ENCODE data around the gene TPD52L1. TPM values are rescaled to one million over a fixed set of nuclear protein-coding genes. Genes with fewer than 3 reads are reported as not detected.

Gene TPD52L1
- total and polyA plus RNA-seq, 2 of the 13 experiments (the other 11 are each of a cell fraction or from before 2014, with no cell fraction given) = 0.49 to 0.53 TPM

DNA sequence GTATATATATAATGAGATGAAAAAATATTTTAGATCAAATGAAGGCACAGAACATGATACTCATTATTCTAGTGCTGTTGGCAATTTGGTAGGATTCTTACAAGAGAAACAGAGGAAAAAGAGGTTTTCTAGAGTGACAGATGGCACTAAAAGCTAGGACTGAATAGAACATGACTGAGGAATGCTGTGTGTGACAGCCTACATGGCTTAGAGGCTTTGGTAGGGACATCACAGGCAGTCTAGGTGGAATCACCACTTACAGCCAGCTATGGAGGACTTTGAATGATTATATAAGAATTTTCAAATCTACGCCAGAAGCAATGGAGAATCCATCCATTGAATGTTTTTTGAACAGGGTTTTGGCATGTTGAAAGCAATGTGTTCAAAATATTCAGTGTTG is 52.8 kb downstream of the TPD52L1 start:
- in situ Hi-C loops (cut with HindIII; ENCODE audit: extremely low pct_ligation_motif_present, low pct_unique_long_range_greater_than_20kb) (no loop called here), intact Hi-C loops (cut with micrococcal nuclease; ENCODE audit: unreplicated experiment) (no loop called here)
- ChIA-PET CTCF (ENCODE audit: low intra/inter-chr PET ratio, low total read pairs) (no interaction called here), POLR2A (no interaction called here)
- Histone ChIP-seq H3K9ac (ENCODE audit: insufficient read depth, low read depth, low read length) (no peak overlapping the region), H3K4me1 (ENCODE audit: insufficient read depth, low read length) (no peaks in the 10 kb centered on the region), H4K20me1 (ENCODE audit: insufficient read depth, low read length) (no peaks in the 10 kb centered on the region), H3K36me3 (replicated peaks in 1 of 2; ENCODE audit: control insufficient read depth in 1 of 2, insufficient read depth in 2 of 2, low read length in 2 of 2) (no peaks in the 10 kb centered on the region), H3K79me2 (ENCODE audit: insufficient read depth, low read length) (no peaks in the 10 kb centered on the region), H3K4me2 (ENCODE audit: low read depth, low read length) (no peak overlapping the region), H3K9me3 (ENCODE audit: low read length) (no peaks in the 10 kb centered on the region), H3K4me3 (replicated peaks in 1 of 3; ENCODE audit: insufficient read depth in 1 of 3, low read depth in 2 of 3, low read length in 3 of 3) (no peak overlapping the region), H3K27me3 (ENCODE audit: control insufficient read depth in 1 of 2, insufficient read depth in 2 of 2, low read length in 2 of 2) (no peaks in the 10 kb centered on the region), H2AFZ (ENCODE audit: low read length) (no peak overlapping the region), H3K27ac (ENCODE audit: extremely low read length, insufficient read depth, low read length) (no peak overlapping the region)
- no peak for DNase-seq (ENCODE audit: low spot score)
- no peak for ATAC-seq
- no peak for FAIRE-seq
- BruUV-seq (replicated peaks) = no TSS peak
- WGBS (ENCODE audit: low lambda C conversion rate) = 36% methylated on average over 1 of the region's 1 CpG
- TF ChIP-seq, protein P1, sequence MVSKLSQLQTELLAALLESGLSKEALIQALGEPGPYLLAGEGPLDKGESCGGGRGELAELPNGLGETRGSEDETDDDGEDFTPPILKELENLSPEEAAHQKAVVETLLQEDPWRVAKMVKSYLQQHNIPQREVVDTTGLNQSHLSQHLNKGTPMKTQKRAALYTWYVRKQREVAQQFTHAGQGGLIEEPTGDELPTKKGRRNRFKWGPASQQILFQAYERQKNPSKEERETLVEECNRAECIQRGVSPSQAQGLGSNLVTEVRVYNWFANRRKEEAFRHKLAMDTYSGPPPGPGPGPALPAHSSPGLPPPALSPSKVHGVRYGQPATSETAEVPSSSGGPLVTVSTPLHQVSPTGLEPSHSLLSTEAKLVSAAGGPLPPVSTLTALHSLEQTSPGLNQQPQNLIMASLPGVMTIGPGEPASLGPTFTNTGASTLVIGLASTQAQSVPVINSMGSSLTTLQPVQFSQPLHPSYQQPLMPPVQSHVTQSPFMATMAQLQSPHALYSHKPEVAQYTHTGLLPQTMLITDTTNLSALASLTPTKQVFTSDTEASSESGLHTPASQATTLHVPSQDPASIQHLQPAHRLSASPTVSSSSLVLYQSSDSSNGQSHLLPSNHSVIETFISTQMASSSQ (IDR thresholded peaks at IDR 0.05; ENCODE audit: low read depth) = no peak
- TF ChIP-seq, protein P1 (CRISPR knock-in tag; IDR thresholded peaks at IDR 0.05; ENCODE audit: borderline replicate concordance) = no peak
- no peak for TF ChIP-seq NR2F1 (CRISPR knock-in tag; IDR thresholded peaks at IDR 0.05)
- TF ChIP-seq, protein P2, sequence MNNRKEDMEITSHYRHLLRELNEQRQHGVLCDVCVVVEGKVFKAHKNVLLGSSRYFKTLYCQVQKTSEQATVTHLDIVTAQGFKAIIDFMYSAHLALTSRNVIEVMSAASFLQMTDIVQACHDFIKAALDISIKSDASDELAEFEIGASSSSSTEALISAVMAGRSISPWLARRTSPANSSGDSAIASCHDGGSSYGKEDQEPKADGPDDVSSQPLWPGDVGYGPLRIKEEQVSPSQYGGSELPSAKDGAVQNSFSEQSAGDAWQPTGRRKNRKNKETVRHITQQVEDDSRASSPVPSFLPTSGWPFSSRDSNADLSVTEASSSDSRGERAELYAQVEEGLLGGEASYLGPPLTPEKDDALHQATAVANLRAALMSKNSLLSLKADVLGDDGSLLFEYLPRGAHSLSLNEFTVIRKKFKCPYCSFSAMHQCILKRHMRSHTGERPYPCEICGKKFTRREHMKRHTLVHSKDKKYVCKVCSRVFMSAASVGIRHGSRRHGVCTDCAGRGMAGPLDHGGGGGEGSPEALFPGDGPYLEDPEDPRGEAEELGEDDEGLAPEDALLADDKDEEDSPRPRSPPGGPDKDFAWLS (CRISPR knock-in tag; IDR thresholded peaks at IDR 0.05; ENCODE audit: borderline replicate concordance) = no peak
- TF ChIP-seq, protein P3, sequence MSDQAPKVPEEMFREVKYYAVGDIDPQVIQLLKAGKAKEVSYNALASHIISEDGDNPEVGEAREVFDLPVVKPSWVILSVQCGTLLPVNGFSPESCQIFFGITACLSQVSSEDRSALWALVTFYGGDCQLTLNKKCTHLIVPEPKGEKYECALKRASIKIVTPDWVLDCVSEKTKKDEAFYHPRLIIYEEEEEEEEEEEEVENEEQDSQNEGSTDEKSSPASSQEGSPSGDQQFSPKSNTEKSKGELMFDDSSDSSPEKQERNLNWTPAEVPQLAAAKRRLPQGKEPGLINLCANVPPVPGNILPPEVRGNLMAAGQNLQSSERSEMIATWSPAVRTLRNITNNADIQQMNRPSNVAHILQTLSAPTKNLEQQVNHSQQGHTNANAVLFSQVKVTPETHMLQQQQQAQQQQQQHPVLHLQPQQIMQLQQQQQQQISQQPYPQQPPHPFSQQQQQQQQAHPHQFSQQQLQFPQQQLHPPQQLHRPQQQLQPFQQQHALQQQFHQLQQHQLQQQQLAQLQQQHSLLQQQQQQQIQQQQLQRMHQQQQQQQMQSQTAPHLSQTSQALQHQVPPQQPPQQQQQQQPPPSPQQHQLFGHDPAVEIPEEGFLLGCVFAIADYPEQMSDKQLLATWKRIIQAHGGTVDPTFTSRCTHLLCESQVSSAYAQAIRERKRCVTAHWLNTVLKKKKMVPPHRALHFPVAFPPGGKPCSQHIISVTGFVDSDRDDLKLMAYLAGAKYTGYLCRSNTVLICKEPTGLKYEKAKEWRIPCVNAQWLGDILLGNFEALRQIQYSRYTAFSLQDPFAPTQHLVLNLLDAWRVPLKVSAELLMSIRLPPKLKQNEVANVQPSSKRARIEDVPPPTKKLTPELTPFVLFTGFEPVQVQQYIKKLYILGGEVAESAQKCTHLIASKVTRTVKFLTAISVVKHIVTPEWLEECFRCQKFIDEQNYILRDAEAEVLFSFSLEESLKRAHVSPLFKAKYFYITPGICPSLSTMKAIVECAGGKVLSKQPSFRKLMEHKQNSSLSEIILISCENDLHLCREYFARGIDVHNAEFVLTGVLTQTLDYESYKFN (CRISPR knock-in tag; conservative IDR thresholded peaks at IDR 0.05) = no peak
- TF ChIP-seq ZNF205 (CRISPR knock-in tag; IDR thresholded peaks at IDR 0.05) = no peak
- no peak for TF ChIP-seq MTF2 (CRISPR knock-in tag; IDR thresholded peaks at IDR 0.05; ENCODE audit: borderline replicate concordance)
- TF ChIP-seq ZNF44 (CRISPR knock-in tag; IDR thresholded peaks at IDR 0.05) = no peak
- TF ChIP-seq ZNF879 (CRISPR knock-in tag; IDR thresholded peaks at IDR 0.05) = no peak
- TF ChIP-seq YEATS2 (CRISPR knock-in tag; IDR thresholded peaks at IDR 0.05; ENCODE audit: borderline replicate concordance) = no peak
- TF ChIP-seq, protein P4, sequence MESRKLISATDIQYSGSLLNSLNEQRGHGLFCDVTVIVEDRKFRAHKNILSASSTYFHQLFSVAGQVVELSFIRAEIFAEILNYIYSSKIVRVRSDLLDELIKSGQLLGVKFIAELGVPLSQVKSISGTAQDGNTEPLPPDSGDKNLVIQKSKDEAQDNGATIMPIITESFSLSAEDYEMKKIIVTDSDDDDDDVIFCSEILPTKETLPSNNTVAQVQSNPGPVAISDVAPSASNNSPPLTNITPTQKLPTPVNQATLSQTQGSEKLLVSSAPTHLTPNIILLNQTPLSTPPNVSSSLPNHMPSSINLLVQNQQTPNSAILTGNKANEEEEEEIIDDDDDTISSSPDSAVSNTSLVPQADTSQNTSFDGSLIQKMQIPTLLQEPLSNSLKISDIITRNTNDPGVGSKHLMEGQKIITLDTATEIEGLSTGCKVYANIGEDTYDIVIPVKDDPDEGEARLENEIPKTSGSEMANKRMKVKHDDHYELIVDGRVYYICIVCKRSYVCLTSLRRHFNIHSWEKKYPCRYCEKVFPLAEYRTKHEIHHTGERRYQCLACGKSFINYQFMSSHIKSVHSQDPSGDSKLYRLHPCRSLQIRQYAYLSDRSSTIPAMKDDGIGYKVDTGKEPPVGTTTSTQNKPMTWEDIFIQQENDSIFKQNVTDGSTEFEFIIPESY (CRISPR knock-in tag; IDR thresholded peaks at IDR 0.05) = no peak
- no peak for TF ChIP-seq RAD21 (CRISPR knock-in tag; IDR thresholded peaks at IDR 0.05)
- no peak for TF ChIP-seq KLF16 (CRISPR knock-in tag; IDR thresholded peaks at IDR 0.05)
- no peak for TF ChIP-seq ZBTB8A (CRISPR knock-in tag; IDR thresholded peaks at IDR 0.05; ENCODE audit: borderline replicate concordance, low read depth)
